Testis (tissue), 2 donors: ENCODE data around the gene DUSP8.

Experiments used
- POLR2A ChIP-seq: fragments of 450-650 bp; IDR thresholded peaks from one replicate; pipeline ENCODE4 v1.6.1; 2017; ENCODE audit warnings: antibody characterized with exemption, mild to moderate bottlenecking, moderate library complexity
- TF ChIP-seq, protein P1 (sequence below), 3 experiments: fragments of 450-650 bp in 2 of 3; fragments of 200-600 bp in 1 of 3; sonication (generic) in 1 of 3; IDR thresholded peaks; one replicate each; pipeline ENCODE4 v1.5.1; 2016 to 2019; ENCODE audit warnings: antibody characterized with exemption in 3 of 3, mild to moderate bottlenecking in 2 of 3, moderate library complexity in 1 of 3

DNA sequence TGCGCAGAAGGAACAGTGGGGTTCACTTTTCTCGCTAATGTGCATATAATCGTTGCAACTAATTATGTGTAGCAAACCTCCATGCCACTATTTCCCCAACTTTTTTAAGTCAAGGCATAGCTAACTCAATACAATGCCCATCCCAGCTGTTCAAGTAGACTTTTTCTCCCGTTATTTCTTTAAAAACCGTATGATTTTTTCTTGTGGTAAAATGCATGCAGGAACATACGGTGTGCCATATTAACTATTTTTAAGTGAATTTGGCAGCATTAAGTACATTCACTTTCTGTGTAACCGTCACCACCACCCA is 2.8 kb upstream of the DUSP8 start:
- TF ChIP-seq, protein P1, sequence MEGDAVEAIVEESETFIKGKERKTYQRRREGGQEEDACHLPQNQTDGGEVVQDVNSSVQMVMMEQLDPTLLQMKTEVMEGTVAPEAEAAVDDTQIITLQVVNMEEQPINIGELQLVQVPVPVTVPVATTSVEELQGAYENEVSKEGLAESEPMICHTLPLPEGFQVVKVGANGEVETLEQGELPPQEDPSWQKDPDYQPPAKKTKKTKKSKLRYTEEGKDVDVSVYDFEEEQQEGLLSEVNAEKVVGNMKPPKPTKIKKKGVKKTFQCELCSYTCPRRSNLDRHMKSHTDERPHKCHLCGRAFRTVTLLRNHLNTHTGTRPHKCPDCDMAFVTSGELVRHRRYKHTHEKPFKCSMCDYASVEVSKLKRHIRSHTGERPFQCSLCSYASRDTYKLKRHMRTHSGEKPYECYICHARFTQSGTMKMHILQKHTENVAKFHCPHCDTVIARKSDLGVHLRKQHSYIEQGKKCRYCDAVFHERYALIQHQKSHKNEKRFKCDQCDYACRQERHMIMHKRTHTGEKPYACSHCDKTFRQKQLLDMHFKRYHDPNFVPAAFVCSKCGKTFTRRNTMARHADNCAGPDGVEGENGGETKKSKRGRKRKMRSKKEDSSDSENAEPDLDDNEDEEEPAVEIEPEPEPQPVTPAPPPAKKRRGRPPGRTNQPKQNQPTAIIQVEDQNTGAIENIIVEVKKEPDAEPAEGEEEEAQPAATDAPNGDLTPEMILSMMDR (IDR thresholded peaks at IDR 0.05) = no peak
- TF ChIP-seq POLR2A = no peak
